Skeletal muscle satellite cell (primary cell): Measurements from ENCODE around the gene CHMP3.
"Not testable (repeated sequence)": the region's sequence is repeated elsewhere in the genome, so short reads cannot be mapped to it uniquely, and the experiment has no call there.

ENCODE experiments used
- H3K27me3 ChIP-seq: 2 replicates; pipeline ENCODE4 v1.7.0; 2013; ENCODE audit warnings: low read length; ENCODE audit not compliant: control insufficient read depth, insufficient read depth
- H3K36me3 ChIP-seq: 2 replicates; pipeline ENCODE4 v1.7.0; 2013; ENCODE audit warnings: mild to moderate bottlenecking, control low read depth, low read length; ENCODE audit not compliant: insufficient read depth
- H3K4me1 ChIP-seq: 2 replicates; pipeline ENCODE4 v1.7.0; 2013; ENCODE audit warnings: low read length; ENCODE audit not compliant: control insufficient read depth, insufficient read depth
- H3K4me2 ChIP-seq: 2 replicates; pipeline ENCODE4 v1.7.0; 2013; ENCODE audit warnings: mild to moderate bottlenecking, low read length
- H3K4me3 ChIP-seq: 2 replicates; pipeline ENCODE4 v1.7.0; 2013; ENCODE audit warnings: low read length
- H3K9ac ChIP-seq: 2 replicates; pipeline ENCODE4 v1.7.0; 2013; ENCODE audit warnings: mild to moderate bottlenecking, low read depth, low read length, moderate library complexity
- H3K9me3 ChIP-seq: replicated peaks from 2 replicates; pipeline ENCODE4 v1.7.0; 2013; ENCODE audit warnings: mild to moderate bottlenecking, control low read depth, low read length

The CHMP3 gene

GRCh38 chr2:86499326-86499725 lies 63.9 kb downstream of the CHMP3 start:
- peaks cover 6% of the 10 kb centered on the region for H3K9me3 ChIP-seq
- peaks cover 56% of the 10 kb centered on the region for H3K36me3 ChIP-seq
- H3K27me3 ChIP-seq, result no peaks in the 10 kb centered on the region
- no peak overlapping the region for H3K4me2 ChIP-seq
- no peak overlapping the region for H3K9ac ChIP-seq
- H3K4me1 ChIP-seq, result no peaks in the 10 kb centered on the region
- no peak overlapping the region for H3K4me3 ChIP-seq

GRCh38 chr2:86498468-86499260 lies 64.6 kb downstream of the CHMP3 start:
- H3K4me2 ChIP-seq, result no peak overlapping the region
- no peaks in the 10 kb centered on the region for H3K27me3 ChIP-seq
- H3K9me3 ChIP-seq, result peaks cover 6% of the 10 kb centered on the region
- H3K9ac ChIP-seq, result no peak overlapping the region
- no peaks in the 10 kb centered on the region for H3K4me1 ChIP-seq
- peaks cover 53% of the 10 kb centered on the region for H3K36me3 ChIP-seq
- no peak overlapping the region for H3K4me3 ChIP-seq

DNA sequence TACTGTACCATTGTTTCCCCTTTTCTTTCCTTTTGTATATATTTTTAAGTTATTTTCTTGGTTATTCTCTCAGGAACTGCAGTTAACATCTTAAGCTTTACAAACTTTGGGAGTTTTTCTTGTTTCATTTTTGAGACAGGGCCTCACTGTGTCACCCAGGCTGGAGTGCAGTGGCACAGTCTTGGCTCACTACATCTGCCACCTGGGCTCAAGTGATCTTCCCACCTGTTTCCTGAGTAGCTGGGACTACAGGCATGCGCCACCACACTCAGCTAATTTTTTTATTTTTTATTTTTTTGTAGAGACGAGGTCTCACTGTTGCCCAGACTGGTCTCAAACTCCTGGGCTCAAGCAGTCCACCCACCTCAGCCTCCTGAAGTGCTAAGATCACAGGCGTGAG lies 66.9 kb downstream of the CHMP3 start:
- H3K9ac ChIP-seq, H3K4me1 ChIP-seq, H3K27me3 ChIP-seq, H3K4me3 ChIP-seq, H3K4me2 ChIP-seq, H3K9me3 ChIP-seq: not testable (repeated sequence)
- H3K36me3 ChIP-seq, result peaks cover 69% of the 10 kb centered on the region

DNA sequence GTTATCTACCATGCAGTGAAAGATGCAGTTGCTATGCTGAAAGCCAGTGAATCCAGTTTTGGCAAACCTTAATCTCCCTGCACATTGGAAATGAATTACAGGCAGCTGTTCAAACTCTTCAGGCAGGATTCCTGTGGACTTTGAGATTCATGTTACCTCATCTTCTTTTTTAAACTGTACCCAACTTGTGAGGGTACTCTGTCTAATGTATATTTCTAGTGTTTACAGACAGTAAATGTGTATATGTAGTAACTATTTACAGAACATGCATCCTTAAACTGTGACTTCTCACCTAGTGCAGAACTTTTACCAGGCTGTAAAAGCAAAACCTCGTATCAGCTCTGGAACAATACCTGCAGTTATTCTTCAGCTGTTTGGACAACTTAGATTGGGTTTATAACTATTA lies 71.2 kb downstream of the CHMP3 start:
- Histone ChIP-seq H3K4me1 (no peaks in the 10 kb centered on the region), H3K36me3 (peaks cover 76% of the 10 kb centered on the region), H3K9ac (no peak overlapping the region), H3K4me2 (no peak overlapping the region), H3K27me3 (no peaks in the 10 kb centered on the region), H3K9me3 (no peaks in the 10 kb centered on the region), H3K4me3 (no peak overlapping the region)

DNA sequence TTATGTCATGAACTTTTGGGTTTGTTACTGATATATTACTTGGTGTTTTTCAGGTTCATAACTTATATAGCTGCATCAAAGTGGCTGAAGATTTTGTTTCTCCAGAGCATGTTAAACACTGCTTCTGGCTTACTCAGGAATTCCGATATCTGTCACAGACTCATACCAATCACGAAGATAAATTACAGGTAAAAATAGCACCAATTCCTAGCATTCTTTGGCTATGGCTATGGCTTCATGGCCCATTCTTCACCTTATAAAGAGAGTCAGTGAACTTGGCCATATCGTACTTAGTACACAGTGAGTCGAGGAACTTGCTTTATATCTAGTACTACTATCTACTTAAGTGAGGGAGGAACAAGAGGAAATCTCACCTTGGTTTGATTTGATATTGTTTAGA lies 72.2 kb downstream of the CHMP3 start:
- peaks cover 80% of the 10 kb centered on the region for H3K36me3 ChIP-seq
- H3K9me3 ChIP-seq, result no peaks in the 10 kb centered on the region
- no peaks in the 10 kb centered on the region for H3K27me3 ChIP-seq
- no peak overlapping the region for H3K9ac ChIP-seq
- no peak overlapping the region for H3K4me3 ChIP-seq
- H3K4me1 ChIP-seq, result no peaks in the 10 kb centered on the region
- H3K4me2 ChIP-seq, result no peak overlapping the region

DNA sequence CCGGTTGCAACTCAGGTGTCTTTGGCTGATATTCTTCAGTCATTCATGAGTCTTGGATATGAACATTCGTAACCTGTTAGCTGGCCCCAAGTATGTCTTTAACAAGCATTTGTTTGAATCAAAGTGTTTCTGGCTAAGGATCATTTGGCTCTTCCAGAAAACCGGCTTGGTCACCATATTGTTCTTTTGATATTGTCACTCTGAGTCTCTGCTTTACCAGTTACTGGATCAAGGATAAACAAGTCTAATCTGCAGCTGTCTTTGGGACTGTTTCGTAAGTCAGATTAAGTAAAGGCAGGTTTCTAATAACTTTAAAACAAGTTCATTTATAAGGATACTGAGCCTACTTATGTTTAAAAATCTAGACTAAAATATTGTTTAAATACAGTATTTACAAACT lies 73.0 kb downstream of the CHMP3 start:
- no peak overlapping the region for H3K9ac ChIP-seq
- no peaks in the 10 kb centered on the region for H3K4me1 ChIP-seq
- H3K4me3 ChIP-seq, result no peak overlapping the region
- no peaks in the 10 kb centered on the region for H3K27me3 ChIP-seq
- H3K9me3 ChIP-seq, result no peaks in the 10 kb centered on the region
- H3K4me2 ChIP-seq, result no peak overlapping the region
- peaks cover 88% of the 10 kb centered on the region for H3K36me3 ChIP-seq

- Histone ChIP-seq H3K4me3 (no peak overlapping the region), H3K4me2 (no peak overlapping the region), H3K9ac (no peak overlapping the region), H3K36me3 (peaks cover 92% of the 10 kb centered on the region), H3K4me1 (no peaks in the 10 kb centered on the region), H3K9me3 (no peaks in the 10 kb centered on the region), H3K27me3 (no peaks in the 10 kb centered on the region)
Observed at GRCh38 chr2:86489542-86489941, 73.7 kb downstream of the CHMP3 start.

DNA sequence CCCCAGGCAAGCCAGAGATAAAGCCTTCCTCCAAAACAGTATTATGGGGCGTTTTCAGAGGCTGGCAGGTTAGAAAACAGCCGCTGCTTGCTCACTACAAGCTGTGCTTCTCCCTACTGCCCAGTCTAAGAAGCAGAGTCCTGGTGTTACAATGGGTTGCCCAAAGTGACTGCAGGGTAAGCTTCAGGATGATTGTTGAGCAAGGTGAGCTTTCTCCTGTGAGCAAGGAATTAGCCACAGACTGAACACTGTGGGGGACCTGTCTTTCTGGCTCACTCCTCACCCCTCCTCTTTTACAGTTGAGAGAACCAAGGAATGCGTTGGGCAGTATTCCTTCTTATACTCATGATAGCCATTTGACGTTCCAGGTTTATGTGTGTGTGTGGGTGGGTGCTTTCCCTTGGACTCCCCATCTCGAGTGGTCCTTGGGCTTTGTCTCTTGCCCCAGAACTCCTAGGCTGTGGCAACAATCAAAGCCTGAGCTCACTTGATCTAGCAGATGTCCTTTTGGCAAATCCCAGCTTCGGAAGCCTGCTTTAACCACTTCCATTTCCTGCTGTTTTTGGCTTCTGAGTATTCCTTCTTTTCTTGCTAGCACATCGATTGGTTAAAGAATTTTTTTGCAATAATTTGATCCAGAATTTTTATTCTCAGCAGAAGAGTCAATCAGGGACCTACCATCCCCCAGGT lies 74.5 kb downstream of the CHMP3 start:
- H3K4me3 ChIP-seq, result no peak overlapping the region
- H3K36me3 ChIP-seq, result peaks cover 99% of the 10 kb centered on the region
- no peaks in the 10 kb centered on the region for H3K27me3 ChIP-seq
- no peak overlapping the region for H3K4me2 ChIP-seq
- no peaks in the 10 kb centered on the region for H3K9me3 ChIP-seq
- H3K9ac ChIP-seq, result no peak overlapping the region
- no peaks in the 10 kb centered on the region for H3K4me1 ChIP-seq

GRCh38 chr2:86487062-86487461 lies 76.2 kb downstream of the CHMP3 start:
- H3K4me1 ChIP-seq, result no peaks in the 10 kb centered on the region
- H3K4me2 ChIP-seq, result no peak overlapping the region
- peaks cover 99% of the 10 kb centered on the region for H3K36me3 ChIP-seq
- H3K9ac ChIP-seq, result no peak overlapping the region
- H3K27me3 ChIP-seq, result no peaks in the 10 kb centered on the region
- no peak overlapping the region for H3K4me3 ChIP-seq
- H3K9me3 ChIP-seq, result no peaks in the 10 kb centered on the region

- Histone ChIP-seq H3K4me3 (no peak overlapping the region), H3K4me1 (no peaks in the 10 kb centered on the region), H3K9me3 (no peaks in the 10 kb centered on the region), H3K9ac (no peak overlapping the region), H3K4me2 (no peak overlapping the region), H3K36me3 (peaks cover 99% of the 10 kb centered on the region), H3K27me3 (no peaks in the 10 kb centered on the region)
Observed at GRCh38 chr2:86485802-86486201, 77.4 kb downstream of the CHMP3 start.

GRCh38 chr2:86485103-86485502 lies 78.1 kb downstream of the CHMP3 start:
- Histone ChIP-seq H3K9me3 (no peaks in the 10 kb centered on the region), H3K36me3 (peaks cover 99% of the 10 kb centered on the region), H3K4me2 (no peak overlapping the region), H3K27me3 (no peaks in the 10 kb centered on the region), H3K4me3 (no peak overlapping the region), H3K4me1 (no peaks in the 10 kb centered on the region), H3K9ac (no peak overlapping the region)

- H3K4me1 ChIP-seq, result no peaks in the 10 kb centered on the region
- H3K4me3 ChIP-seq, result no peak overlapping the region
- H3K4me2 ChIP-seq, result no peak overlapping the region
- H3K9me3 ChIP-seq, result no peaks in the 10 kb centered on the region
- no peaks in the 10 kb centered on the region for H3K27me3 ChIP-seq
- H3K9ac ChIP-seq, result no peak overlapping the region
- H3K36me3 ChIP-seq, result peaks cover 98% of the 10 kb centered on the region
Observed at GRCh38 chr2:86484385-86484784, 78.9 kb downstream of the CHMP3 start.
